Upper lobe of right lung (tissue), 1 donor: ENCODE data around the gene TP73. TPM values are rescaled to one million over a fixed set of nuclear protein-coding genes. Genes with fewer than 3 reads are reported as not detected.

ENCODE experiments used
- ATAC-seq: fragments of 200-7000 bp; cut with Tn5 transposase; one replicate; pipeline ENCODE4 v1.9.1; 2020; ENCODE audit warnings: mild to moderate bottlenecking, moderate library complexity
- DNase-seq: peaks from one replicate; pipeline ENCODE4 v3.0.0-alpha.2; 2020
- H3K27ac ChIP-seq: fragments of 200-600 bp; one replicate; pipeline ENCODE4 v1.8.0; 2022
- H3K27me3 ChIP-seq: fragments of 200-600 bp; one replicate; pipeline ENCODE4 v1.8.0; 2022; ENCODE audit warnings: mild to moderate bottlenecking
- H3K36me3 ChIP-seq: fragments of 200-600 bp; one replicate; pipeline ENCODE4 v1.8.0; 2022
- H3K4me1 ChIP-seq: fragments of 200-600 bp; one replicate; pipeline ENCODE4 v1.8.0; 2022
- H3K4me3 ChIP-seq: fragments of 200-600 bp; one replicate; pipeline ENCODE4 v1.8.0; 2022; ENCODE audit warnings: mild to moderate bottlenecking
- H3K9me3 ChIP-seq: fragments of 200-600 bp; one replicate; pipeline ENCODE4 v1.8.0; 2022
- CTCF ChIP-seq: fragments of 200-600 bp; IDR thresholded peaks from one replicate; pipeline ENCODE4 v1.8.0; 2022; ENCODE audit warnings: antibody characterized with exemption
- intact Hi-C: fragments of 100-400 bp; cut with DNase I; formaldehyde crosslinking; loops from one replicate; pipeline ENCODE4 v1.11.0; 2022
- total RNA-seq: library from RNA; stranded (reverse); fragmentation: NEBNext Ultra II Directional; extraction: Animal tissue kit (Norgen Biotek cat#: 25700); gene quantifications from one replicate; pipeline ENCODE4 v1.2.1, GENCODE V29; 2021
- donor health status: DM: no; HTN: yes; CAD: no; lungs with severe emphysema.

Gene TP73
- total RNA-seq, 1 donor from 2014 or later, result 0.29 TPM

DNA sequence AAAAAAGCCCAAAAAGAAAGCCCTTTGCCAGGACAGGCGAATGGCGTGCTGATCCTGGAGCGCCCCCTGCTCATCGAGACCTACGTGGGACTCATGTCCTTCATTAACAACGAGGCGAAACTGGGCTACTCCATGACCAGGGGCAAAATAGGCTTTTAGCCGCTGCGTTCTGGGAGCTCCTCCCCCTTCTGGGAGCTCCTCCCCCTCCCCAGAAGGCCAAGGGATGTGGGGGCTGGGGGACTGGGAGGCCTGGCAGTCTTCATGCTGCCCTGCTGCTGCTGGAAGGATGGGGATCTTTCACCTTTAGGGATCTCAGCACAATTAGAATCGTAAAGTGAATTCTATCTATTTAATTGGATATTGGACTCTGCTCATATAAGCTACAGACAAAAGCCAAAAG is 23.9 kb upstream of the TP73 start:
- ATAC-seq, result no peak
- H3K9me3 ChIP-seq, result no peaks in the 10 kb centered on the region
- H3K36me3 ChIP-seq, result peaks cover 62% of the 10 kb centered on the region

DNA sequence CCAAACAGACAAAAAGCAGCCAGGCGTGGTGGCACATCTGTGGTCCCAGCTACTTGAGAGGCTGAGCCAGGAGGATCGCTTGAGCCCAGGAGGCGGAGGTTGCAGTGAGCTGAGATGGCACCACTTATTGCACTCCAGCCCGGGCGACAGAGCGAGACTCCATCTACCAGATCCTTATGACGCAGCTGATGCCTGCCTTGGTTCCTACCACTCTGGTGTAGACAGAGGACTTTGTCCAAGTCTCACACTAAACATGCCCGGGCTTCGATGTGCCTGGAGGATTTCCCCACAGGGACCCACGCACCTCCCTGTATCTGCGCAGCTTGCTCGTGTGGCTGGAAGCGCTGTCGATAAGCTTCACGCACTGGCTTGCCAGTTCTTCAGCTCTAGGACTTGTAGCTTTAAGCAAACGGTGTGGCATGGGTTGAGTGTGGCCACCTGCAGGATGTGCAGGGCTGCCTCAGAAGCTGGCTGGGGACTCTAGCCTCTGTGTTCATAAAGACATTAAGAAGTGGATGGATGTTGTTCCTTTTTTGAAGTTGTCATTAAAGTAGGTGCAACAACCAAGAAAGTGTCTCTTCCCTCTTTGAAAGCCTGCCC is 22.7 kb upstream of the TP73 start:
- Histone ChIP-seq H3K4me1 (peaks cover 10% of the 10 kb centered on the region), H3K36me3 (peaks cover 72% of the 10 kb centered on the region), H3K4me3 (no peak overlapping the region), H3K27me3 (no peaks in the 10 kb centered on the region), H3K9me3 (no peaks in the 10 kb centered on the region), H3K27ac (no peak overlapping the region)
- ATAC-seq, result no peak
- intact Hi-C loops, result no loop called here
- TF ChIP-seq CTCF, result no peak
- DNase-seq, result no peak

More for the DNA sequence above, 23.9 kb upstream of the TP73 start:
- intact Hi-C loops, result no loop called here
- Histone ChIP-seq H3K4me3 (no peak overlapping the region), H3K27me3 (no peaks in the 10 kb centered on the region), H3K27ac (no peak overlapping the region), H3K4me1 (peaks cover 15% of the 10 kb centered on the region)
- DNase-seq, result no peak
- TF ChIP-seq CTCF, result no peak

GRCh38 chr1:3630161-3630611 is 22.1 kb upstream of the TP73 start:
- Histone ChIP-seq H3K4me1 (peaks cover 10% of the 10 kb centered on the region), H3K9me3 (no peaks in the 10 kb centered on the region), H3K36me3 (peaks cover 77% of the 10 kb centered on the region), H3K27me3 (no peaks in the 10 kb centered on the region), H3K4me3 (no peak overlapping the region), H3K27ac (no peak overlapping the region)
- no peak for TF ChIP-seq CTCF
- intact Hi-C loops, result no loop called here
- DNase-seq (no peak), ATAC-seq (peak; percentile 33)

GRCh38 chr1:3630914-3631313 is 21.4 kb upstream of the TP73 start:
- H3K27ac ChIP-seq, result no peak overlapping the region
- TF ChIP-seq CTCF, result no peak
- H3K4me3 ChIP-seq, result no peak overlapping the region
- H3K36me3 ChIP-seq, result peaks cover 84% of the 10 kb centered on the region
- ATAC-seq (no peak), DNase-seq (no peak)
- peaks cover 5% of the 10 kb centered on the region for H3K4me1 ChIP-seq
- H3K9me3 ChIP-seq, result no peaks in the 10 kb centered on the region
- no peaks in the 10 kb centered on the region for H3K27me3 ChIP-seq
- intact Hi-C loops, result no loop called here

GRCh38 chr1:3631320-3632260 is 20.7 kb upstream of the TP73 start:
- H3K27ac ChIP-seq, result no peak overlapping the region
- H3K9me3 ChIP-seq, result no peaks in the 10 kb centered on the region
- no peaks in the 10 kb centered on the region for H3K27me3 ChIP-seq
- ATAC-seq (no peak), DNase-seq (no peak)
- TF ChIP-seq CTCF, result no peak
- H3K36me3 ChIP-seq, result peaks cover 91% of the 10 kb centered on the region
- intact Hi-C loops, result no loop called here
- H3K4me1 ChIP-seq, result no peaks in the 10 kb centered on the region
- no peak overlapping the region for H3K4me3 ChIP-seq
